GM12873 (cell line): ENCODE data around the gene TMEM141.

Experiments
- TF ChIP-seq, protein P1 (sequence below): IDR thresholded peaks from 2 replicates; pipeline ENCODE4 v1.5.1; 2012; ENCODE audit warnings: low read depth, mild to moderate bottlenecking, moderate library complexity, low read length, control low read depth; ENCODE audit not compliant: insufficient read depth; ENCODE audit errors: missing control alignments

Gene TMEM141

DNA sequence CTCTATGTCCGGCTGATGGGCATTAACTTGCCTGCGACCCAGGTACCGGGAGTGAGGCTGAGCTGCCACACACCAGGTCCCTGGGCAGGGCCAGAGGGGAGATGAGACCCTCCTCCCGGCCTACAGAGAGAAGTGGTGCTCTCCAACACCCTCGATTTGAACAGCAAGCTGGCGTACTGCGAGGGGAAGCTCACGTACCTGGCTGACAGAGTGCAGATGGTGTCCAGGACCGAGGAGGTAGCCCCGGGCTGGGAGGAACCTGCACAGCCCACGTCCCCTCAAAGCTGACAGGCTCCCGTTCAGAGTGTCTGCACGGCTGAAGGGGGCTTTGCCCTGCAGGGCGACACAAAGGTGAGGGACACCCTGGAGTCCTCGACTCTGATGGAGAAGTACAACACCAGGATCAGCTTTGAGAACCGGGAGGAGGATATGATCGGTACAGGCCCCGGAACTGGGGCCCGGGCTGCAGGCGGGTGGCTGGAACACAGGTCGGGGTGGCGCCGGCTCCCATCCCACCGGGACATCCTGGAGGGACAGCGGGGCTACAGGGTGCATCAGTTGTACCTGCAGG is 15.6 kb downstream of the TMEM141 start:
- TF ChIP-seq, protein P1, sequence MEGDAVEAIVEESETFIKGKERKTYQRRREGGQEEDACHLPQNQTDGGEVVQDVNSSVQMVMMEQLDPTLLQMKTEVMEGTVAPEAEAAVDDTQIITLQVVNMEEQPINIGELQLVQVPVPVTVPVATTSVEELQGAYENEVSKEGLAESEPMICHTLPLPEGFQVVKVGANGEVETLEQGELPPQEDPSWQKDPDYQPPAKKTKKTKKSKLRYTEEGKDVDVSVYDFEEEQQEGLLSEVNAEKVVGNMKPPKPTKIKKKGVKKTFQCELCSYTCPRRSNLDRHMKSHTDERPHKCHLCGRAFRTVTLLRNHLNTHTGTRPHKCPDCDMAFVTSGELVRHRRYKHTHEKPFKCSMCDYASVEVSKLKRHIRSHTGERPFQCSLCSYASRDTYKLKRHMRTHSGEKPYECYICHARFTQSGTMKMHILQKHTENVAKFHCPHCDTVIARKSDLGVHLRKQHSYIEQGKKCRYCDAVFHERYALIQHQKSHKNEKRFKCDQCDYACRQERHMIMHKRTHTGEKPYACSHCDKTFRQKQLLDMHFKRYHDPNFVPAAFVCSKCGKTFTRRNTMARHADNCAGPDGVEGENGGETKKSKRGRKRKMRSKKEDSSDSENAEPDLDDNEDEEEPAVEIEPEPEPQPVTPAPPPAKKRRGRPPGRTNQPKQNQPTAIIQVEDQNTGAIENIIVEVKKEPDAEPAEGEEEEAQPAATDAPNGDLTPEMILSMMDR: no peak

DNA sequence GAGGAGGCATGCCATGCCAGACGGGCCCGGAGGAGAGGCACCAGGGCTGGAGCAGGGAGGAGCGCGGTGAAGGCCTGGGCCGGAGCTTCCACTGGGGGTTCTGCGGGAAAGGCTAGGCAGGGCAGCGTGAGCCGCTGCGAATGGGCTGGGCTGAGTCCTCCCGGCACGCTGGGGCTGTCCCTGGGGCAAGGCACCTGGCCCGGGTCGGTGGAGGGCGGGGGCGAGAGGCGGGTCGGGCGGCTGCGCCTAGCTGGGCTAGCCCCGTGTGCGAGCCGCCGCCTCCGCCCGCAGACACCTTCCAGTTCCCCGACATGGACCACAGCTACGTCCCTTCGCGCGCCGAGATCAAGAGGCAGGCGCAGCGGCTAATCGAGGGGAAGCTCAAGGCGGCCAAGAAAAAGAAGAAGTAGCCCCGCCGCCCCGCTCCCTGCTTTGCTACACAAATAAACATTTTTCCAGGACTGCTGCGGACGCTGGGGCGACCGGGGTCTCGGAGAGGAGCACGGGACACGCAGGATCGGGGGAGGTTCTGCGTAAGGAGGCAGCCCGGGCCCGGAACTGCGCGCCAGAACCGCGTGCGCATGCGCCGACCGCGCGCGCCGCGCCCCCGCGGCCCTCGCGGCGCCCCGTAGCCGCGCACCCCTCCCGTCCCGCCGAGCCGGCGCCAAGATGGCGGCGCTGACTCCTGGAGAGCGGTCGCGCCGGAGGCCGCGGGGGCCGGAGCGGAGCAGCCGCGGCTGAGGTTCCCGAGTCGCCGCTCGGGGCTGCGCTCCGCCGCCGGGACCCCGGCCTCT is 16.3 kb downstream of the TMEM141 start, which contains the start of gene RABL6:
Gene RABL6, plus strand, starts transcription at position 668 of the 794 bp plus-strand sequence. CDS start 249 bp downstream, outside the sequence.
- TF ChIP-seq, protein P1: no peak

DNA sequence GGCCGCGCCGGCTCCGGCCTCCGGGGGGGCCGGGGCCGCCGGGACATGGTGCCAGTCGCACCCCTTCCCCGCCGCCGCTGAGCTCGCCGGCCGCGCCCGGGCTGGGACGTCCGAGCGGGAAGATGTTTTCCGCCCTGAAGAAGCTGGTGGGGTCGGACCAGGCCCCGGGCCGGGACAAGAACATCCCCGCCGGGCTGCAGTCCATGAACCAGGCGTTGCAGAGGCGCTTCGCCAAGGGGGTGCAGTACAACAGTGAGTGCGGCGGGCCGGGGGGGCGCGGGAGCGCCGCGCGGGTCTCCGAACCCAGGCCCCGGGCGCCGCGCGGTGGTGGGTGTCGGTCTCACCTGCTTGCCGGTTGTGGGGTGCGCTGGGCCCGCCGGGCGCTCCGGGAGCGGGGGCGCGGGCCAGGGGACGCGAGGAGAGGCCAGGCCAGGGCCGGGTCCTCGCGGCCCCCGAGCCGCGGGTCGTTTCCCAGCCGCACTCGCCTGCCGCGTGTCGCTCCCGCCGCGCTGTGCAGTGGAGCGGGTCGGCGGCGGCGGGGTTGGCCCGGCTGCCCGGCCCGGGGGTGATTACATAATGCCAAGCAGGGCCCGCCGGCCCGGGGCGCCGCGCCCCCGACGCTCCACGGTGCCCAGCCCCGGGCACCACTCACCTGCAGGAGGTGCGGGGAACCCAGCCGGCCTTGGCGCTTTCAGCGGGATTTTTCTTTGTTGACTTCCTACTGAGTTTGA is 17.1 kb downstream of the TMEM141 start:
- TF ChIP-seq, protein P1: no peak

DNA sequence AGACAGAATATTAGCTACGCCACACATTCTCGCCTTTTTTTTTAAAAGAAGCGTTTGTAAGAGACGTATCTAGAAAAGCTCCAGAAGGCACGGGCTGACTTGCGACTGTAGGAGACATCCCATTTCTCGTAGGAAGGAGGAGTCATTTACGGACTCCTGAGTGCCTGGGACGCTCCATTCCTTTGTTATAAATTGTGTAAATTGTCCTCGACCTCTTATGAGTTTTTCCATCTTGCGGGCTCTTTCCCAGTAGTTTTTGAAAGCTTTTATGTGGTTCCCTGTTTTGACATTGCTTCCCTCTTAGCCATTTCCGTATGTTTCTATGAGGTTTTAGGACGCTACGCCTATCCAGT is 17.6 kb downstream of the TMEM141 start:
- TF ChIP-seq, protein P1: no peak

DNA sequence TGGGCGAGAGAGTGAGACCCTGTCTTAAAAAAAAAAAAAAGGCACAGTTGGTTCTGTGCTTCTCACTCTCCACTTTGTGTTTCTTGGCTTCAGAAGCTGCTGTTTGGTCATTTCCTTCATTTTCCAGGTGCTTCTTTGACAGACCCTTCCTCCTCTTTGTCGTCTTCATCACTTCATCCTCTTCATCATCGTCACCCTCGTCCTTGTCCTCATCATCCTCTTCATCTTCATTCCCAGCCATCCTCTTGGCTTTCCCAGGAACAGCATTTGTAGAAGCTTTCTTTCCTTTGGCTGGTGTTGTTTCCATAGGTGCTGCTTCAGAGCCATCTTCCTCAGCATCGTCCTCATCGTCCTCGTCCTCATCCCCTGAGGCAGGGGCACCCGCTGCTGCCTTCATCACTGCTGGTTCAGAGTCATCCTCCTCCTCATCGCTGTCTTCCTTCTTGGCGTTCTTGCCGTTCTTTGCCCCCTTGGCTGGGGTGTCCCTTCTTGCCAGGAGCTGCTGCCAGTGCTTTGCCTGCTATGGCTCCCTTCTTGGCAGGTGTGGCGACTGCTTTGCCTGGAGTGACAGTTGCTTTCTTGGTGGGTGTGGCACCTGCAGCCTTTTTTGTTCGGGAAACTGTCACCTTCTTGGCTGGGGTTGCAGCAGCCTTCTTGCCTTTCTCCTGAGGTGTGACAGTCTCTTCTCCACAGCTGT is 23.7 kb downstream of the TMEM141 start:
- TF ChIP-seq, protein P1: no peak

DNA sequence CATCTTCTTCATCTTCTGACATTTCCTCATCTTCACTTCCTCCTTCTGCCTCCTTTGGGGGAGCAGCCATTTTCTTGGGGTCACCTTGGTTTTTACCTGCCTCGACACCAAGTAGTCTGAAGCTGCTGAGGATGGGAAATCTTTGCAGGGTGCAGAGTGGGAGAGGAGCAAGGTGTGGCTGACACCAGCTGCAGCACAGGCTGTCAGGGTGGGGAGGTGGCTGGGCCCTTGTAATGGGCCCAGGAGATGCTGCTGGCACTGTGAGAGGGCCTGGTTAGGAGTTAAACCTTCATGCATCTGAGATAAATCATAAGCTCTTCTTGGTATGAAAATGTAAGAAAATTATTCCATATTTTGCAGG is 24.3 kb downstream of the TMEM141 start:
- TF ChIP-seq, protein P1: no peak
